Epithelial cell of esophagus (primary cell): ENCODE measurements around the gene LIPT1.

Experiments
- DNase-seq: peaks from one replicate; pipeline ENCODE4 v3.0.0; 2010; ENCODE audit warnings: low read depth
- H3K4me3 ChIP-seq: 2 replicates; pipeline ENCODE4 v1.5.1; 2011; ENCODE audit warnings: mild to moderate bottlenecking, low read length, control low read depth
- TF ChIP-seq, protein P1 (sequence below): IDR thresholded peaks from 2 replicates; pipeline ENCODE4 v1.5.1; 2011; ENCODE audit warnings: low read depth, mild to moderate bottlenecking, low read length, control low read depth, inconsistent platforms; ENCODE audit not compliant: insufficient read depth; ENCODE audit errors: missing control alignments

The LIPT1 gene

DNA sequence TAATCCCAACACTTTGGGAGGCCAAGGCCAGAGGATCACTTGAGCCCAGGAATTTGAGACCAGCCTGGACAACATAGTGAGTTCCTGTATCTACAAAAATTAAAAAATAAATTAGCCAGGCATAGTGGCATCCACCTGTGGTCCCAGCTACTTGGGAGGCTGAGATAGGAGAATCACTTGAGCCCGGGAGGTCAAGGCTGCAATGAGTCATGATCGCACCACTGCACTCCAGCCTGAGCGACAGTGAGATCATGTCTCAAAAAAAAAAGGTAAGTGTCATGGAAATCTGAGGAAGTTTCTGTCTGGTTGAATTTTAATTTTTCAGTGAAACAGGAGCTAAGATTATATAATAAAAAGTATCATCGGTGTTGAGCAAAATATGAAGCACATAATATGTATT, 15.8 kb upstream of the LIPT1 start:
- no peak overlapping the region for H3K4me3 ChIP-seq
- TF ChIP-seq, protein P1, sequence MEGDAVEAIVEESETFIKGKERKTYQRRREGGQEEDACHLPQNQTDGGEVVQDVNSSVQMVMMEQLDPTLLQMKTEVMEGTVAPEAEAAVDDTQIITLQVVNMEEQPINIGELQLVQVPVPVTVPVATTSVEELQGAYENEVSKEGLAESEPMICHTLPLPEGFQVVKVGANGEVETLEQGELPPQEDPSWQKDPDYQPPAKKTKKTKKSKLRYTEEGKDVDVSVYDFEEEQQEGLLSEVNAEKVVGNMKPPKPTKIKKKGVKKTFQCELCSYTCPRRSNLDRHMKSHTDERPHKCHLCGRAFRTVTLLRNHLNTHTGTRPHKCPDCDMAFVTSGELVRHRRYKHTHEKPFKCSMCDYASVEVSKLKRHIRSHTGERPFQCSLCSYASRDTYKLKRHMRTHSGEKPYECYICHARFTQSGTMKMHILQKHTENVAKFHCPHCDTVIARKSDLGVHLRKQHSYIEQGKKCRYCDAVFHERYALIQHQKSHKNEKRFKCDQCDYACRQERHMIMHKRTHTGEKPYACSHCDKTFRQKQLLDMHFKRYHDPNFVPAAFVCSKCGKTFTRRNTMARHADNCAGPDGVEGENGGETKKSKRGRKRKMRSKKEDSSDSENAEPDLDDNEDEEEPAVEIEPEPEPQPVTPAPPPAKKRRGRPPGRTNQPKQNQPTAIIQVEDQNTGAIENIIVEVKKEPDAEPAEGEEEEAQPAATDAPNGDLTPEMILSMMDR = no peak
- DNase-seq = no peak

DNA sequence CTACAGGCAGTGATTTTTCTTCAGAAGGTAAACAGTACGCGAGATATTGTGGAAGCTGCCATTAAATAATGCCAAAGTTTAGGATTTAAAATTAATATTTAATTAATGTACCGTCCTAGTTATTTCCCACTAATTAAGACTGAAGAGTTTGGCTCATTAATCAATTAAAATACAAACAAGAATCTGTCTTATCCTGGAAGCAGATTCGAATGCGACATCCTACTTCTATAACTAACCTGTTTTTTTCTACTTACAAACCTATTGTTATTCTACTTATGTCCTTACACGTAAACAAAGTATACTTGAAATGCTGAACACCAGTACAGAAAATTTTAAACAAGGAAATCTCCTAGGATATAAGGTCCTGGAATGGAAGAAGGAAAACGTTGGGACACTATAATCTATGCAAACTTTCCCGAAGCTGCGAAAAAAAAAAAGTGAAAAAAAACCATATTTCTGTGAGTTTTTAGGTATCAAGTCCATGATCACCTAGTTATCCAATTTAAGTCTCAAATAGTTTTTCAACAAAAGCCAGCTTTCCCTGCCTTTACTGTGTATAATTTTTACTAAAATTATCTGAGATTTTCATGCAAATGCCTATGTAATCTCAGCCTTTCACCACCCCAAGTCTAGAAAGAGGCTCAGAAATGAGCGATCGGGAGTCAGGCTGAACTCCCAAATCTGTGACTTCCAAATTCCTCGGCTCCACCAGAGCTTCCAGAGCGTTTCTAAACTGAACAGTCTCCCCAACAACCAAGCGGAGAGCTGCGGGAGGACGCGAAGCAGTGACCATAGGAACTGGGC, 14.5 kb upstream of the LIPT1 start:
- TF ChIP-seq, protein P1 = no peak
- no peak for DNase-seq
- peak overlapping the region; percentile 73 for H3K4me3 ChIP-seq

DNA sequence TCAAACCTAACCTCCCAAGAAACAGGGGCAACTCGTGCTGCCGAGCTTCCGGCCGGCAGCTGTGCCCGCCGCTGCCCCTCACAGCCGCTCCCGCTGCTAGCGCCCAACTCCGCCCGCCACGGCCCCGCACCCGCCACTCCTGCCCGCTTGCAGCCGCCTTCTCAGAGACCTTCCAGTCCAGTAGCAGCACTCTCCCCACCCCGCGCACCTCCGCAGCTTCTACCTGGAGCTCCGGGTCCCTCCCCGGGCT, 14.0 kb upstream of the LIPT1 start:
- H3K4me3 ChIP-seq = peak overlapping the region; percentile 73

DNA sequence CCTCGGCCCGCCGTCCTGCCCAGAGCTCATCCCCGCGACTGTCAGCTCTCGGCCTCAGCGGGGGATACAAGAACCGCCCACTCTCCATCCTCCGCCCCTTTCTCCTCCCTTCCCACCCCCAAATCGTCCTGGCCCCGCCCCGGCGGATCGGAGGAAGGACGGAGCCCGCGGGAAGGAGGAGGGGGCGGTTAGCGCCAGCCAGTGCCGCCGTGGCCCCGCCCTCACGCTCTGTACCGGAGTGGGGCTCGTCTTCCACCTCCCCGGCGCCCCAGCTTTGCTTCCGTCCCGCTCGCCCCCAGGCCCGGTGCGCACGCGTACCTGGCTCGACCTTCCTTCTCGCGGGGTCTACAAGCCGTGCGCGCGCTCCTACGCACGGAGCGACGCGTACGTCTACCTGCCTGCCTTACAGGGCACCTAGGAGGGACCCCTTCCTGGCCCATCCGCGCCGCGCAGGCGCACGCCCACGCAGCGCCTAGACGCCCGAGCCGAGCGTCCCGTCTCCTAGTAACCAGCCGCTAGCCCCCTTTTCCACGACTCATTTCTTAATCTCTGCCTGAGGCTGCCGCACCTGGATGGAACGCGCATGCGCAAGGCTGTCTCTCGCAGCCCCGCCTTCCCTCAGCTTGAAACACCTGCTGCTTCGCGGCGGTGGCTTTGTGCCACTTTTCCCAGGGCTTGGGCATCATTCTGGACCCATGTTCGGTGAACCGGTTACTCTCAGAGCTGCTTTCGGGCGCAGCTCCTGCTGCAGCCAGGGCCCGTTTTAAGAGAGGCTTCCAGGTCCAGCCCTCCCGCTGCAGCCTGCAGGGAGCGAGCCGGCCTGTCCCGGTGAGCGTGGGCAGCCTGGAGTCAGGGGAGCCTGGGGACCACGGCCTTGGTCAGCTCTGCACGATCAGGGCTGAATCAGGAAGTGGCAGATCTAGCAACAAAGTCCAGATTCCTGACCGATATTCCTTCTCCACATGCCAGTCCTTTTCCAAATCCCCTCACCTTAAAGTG, 13.4 kb upstream of the LIPT1 start, which contains the start of gene C2orf15:
Gene C2orf15 (plus strand): TSS at position 598 of the 999 bp plus-strand sequence. CDS start 8,852 bp downstream, outside the sequence.
- DNase-seq = peak; percentile 97
- peak within 1 kb of the TSS; percentile 73 for H3K4me3 ChIP-seq
- TF ChIP-seq, protein P1 = no peak

More for the DNA sequence above, 14.0 kb upstream of the LIPT1 start:
- TF ChIP-seq, protein P1 = no peak
- DNase-seq = no peak

DNA sequence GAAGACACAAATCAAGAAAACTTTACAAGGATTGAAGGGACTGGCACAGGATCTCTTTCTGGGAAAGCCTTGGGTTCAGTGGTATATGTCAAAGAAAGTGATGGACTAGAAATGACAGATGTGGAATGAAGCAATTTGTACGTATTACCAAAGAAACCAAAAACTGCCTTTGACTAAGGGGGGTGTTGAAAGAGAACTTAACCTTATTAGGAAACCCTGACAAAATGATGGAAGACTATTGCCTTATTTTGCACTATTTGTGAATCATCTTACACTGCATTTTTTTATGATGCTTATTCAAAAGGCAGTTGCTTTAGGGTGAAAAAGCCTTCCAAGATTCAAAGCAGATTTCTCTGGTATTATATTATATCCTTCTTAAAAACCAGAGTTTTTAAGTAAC, 4.1 kb upstream of the LIPT1 start:
- H3K4me3 ChIP-seq = no peak overlapping the region
- TF ChIP-seq, protein P1 = no peak
- DNase-seq = no peak

DNA sequence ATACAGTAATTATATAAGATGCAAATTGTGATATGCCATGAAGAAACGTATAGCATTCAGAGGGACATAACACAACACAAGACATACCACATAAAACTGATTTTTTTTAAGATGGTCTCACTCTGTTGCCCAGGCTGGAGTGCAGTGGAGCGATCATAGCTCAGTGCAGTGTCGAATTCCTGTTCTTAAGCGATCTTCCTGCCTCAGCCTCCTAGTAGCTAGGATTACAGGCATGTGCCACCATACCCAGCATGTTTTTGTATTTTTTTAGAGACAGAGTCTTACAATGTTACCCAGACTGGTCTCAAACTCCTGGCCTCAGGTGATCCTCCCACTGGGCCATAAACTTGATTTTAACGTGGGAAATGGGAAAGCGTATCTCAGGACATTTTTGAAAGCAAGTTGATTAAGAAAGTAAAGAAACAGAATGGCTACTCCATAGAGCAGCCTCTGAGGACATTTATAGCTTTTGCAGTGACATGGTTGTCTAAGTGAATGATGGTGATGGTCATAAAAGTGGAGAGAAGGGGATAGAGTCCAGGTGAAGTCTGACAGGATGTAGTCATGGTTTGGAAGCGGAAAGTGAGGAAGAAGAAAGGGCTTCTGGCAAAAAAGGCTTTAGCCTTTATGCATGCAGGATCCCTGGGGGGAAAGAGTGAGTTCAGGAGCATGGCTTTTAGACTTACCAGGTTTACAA, 2.4 kb upstream of the LIPT1 start:
- no peak overlapping the region for H3K4me3 ChIP-seq
- DNase-seq = no peak
- TF ChIP-seq, protein P1 = no peak
